Measurements from ENCODE around the gene PPCDC.

DNA sequence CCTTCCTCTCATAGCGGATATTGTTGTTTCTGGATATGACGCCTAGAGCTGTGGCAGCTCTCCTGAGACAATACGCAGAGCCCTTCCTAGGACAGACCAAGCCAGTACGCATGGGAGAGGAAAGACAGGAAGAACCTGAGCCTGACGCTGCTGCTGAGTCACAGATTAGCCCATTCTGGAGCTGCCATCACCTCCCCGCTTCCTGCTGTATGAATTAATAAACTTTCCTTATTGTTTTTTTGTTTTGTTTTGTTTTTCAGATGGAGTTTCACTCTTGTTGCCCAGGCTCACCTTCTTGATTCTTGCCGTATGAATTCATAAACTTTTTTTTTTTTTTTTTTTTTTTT, 67.0 kb downstream of the PPCDC start:
- TF ChIP-seq, protein P1, sequence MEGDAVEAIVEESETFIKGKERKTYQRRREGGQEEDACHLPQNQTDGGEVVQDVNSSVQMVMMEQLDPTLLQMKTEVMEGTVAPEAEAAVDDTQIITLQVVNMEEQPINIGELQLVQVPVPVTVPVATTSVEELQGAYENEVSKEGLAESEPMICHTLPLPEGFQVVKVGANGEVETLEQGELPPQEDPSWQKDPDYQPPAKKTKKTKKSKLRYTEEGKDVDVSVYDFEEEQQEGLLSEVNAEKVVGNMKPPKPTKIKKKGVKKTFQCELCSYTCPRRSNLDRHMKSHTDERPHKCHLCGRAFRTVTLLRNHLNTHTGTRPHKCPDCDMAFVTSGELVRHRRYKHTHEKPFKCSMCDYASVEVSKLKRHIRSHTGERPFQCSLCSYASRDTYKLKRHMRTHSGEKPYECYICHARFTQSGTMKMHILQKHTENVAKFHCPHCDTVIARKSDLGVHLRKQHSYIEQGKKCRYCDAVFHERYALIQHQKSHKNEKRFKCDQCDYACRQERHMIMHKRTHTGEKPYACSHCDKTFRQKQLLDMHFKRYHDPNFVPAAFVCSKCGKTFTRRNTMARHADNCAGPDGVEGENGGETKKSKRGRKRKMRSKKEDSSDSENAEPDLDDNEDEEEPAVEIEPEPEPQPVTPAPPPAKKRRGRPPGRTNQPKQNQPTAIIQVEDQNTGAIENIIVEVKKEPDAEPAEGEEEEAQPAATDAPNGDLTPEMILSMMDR (IDR thresholded peaks at IDR 0.05) = no peak
- no peak for TF ChIP-seq POLR2A (IDR thresholded peaks at IDR 0.05)

Data from esophagus squamous epithelium (tissue), 4 donors.